ENCODE measurements around the gene PRR15.

The PRR15 gene

DNA sequence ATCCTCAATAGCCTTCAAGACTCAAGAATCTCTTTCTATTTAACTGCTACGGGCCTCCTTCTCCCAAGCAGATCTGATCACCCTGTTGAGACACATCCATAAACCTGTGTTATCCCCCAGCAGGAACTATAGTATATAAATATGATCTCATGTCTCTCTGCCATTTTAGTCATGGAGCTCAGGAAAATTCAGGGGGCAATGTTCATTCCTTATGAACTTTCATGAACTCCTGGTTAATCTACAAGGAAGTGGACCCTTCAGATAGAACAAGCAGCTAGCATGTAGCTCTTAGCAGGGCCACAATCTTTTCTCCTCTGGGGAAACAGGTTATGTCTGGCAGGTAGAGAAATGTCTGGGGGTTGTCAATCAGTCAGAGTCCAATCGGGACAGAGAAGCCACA lies 8.9 kb downstream of the PRR15 start:
- no peak for DNase-seq

DNA sequence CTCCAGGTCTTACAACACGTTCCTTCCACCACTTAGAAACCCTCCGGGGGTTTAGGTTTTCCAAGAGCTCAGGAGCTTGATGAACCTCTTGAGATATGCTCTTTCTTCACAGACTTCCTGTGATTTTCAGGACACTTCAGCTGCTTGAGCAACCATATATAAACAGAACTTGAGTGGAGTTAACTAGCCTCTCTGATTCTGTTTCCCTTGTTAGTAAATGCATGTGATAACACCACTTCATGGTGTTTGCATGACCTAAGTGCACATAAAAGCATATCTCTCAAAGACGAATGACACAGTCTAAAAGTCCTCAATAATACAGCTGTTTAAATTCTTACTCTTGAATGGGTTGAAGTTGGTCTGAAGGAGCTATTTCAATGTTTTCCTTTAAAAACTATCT lies 9.9 kb downstream of the PRR15 start:
- DNase-seq = no peak

DNA sequence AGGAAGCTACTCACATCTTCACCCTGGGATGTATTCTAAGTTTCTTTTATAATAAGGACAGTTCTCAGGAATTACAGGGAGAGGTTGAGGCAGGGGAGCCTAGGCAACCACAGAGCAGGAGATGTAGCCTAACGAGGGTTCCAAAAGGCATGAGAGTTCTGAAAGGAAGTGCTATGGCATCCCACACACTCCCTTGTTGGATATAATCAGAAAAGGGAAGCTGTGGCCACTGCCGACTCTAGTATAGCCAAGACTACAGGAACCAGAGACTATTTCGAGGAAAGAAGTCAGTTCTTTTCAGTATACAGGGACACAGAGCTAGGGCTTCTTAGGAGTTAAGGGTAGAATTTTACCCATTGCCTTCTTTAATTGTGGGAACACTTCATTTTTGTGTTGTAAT lies 11.0 kb downstream of the PRR15 start:
- no peak for DNase-seq

DNA sequence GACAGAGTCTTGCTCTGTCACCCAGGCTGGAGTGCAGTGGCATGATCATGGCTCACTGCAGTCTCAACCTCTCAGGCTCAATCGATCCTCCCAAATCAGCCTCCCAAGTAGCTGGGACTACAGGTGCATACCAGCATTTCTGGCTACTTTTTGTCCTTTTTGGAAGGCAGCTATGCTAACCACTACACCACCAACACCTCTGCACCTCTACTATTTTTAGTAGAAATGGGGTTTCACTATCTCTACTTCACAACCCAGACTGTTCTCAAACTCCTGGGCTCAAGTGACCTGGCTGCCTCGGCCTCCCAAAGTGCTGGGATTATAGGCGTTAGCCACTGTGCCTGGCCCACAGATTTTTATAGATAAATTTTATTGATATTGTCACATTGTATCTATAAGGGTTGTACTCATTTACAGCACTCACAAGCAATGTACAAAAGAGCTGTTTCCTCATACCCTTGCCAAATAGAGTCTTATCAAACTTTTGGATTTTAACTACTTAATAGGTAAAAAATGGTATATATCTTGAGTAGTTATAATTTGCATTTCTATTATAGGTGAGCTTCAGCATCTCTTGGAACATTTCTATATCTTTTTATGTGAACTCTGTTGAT lies 23.7 kb downstream of the PRR15 start:
- no peak for DNase-seq

DNA sequence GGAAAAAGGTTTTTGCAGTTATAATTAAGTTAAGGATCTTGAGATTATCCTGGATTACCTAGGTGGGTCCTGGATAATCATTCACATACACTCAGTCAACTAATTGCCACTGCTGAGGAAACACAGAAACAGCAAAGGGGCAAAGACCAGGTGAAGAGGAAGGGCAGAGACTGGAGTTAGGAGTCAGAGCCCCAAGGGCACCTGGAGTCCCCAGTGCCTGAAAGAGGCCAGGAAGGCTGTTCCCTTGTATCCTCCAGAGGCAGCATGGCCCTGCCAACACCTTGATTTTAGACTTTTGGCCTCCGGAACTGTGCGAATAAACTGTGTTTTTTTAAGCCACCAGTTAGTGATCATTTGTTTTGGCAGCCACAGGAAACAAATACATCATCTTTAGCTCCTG lies 24.6 kb downstream of the PRR15 start:
- no peak for DNase-seq

DNA sequence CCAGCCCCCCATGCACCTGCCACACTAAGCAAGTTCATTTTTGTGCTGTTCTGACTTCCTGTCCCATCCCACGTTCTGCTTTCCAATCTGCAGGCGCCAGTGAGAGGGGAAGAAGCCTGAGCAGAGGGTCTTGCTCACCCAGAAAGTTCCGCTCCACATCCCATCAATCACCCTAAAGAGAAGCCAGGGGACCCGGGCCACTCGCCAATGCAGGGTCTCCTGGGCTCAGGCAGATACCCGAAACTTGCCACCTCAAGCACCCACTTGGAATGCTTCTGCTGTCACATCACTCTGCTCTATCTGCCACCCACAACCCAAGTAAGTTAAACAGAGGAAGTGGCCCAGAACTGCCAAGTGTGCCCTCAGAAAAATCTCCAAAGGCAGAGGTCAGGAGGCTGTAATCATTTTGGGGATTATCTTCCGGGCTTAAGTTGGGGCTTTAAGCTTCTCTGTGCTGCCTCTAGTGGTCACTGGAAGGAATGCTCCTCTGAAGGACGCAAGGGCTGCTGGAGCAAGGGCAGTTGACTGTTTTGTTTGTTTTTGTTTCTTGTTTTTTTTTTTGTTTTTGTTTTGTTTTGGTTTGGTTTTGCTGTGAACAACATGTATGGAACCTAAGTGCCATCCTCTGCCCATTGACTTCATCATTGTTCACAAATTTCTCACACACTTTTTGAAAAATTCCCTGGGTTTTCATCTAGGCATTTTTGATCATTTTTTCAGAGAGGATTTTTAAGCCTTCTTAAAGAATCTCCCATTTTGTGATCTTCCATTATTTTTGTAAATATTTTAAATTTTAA lies 25.5 kb downstream of the PRR15 start:
- DNase-seq = peak; percentile 13

DNA sequence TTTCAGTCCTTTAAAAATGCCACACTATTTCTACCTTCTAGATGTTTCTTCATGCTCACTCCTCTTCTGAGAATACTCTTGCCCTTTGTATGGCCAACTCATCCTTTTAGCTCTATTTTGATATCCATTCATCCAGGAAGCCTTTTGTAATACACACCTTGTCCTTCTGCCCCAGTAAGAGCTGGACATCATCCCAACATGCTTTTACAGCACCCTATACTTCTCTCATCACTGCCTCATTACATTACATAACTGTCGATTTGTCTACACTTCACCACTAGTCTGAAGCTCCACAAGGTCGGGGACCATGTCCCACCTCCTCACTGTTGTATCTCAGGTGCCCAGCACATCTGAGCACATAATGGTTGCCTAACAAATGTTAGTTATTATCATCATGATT lies 29.2 kb downstream of the PRR15 start:
- no peak for DNase-seq

DNA sequence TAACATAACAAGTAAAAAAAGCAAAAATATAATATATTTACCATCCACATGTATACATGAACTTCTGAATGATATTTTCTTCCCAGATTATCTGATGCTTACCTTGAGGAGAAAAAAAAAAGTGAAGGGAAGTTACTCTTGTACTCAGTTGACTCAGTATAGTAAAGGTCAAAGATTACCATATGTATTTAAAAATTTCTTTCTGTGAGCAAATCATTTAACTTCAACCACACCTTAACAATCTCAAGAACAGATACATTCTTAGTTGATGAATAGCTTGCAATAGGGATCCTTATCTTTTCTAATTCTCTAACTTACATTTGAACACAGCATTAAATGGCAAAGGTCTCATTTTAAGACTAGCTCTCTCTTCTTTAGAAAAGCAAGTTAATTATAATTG lies 29.8 kb downstream of the PRR15 start:
- no peak for DNase-seq

DNA sequence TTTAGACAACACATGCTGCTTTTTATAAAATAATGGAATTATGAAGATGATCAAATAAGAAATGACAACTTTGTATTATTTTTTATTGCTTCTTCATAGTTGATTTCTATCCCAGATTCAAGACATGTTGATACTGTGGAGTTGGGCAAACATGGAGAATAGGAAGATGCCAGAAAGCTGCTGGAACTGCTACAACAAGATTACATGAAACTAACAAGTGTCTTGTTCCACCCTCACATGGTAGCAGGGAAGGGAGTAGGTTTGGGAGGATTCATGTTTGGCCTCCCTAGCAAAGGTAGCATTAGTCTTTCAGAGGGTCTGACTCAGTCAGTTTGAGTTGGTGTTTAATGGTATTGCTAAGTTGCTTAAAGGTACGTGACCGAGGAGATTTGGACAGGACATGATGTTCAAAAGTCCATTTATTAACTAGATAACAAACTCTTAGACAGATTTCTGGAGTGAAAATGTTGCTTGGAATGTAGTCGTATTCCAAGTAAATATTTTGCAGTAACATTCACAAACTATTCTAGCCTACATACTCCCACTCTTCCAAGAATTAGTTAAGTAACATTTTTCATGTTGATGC lies 33.1 kb downstream of the PRR15 start:
- DNase-seq = no peak

DNA sequence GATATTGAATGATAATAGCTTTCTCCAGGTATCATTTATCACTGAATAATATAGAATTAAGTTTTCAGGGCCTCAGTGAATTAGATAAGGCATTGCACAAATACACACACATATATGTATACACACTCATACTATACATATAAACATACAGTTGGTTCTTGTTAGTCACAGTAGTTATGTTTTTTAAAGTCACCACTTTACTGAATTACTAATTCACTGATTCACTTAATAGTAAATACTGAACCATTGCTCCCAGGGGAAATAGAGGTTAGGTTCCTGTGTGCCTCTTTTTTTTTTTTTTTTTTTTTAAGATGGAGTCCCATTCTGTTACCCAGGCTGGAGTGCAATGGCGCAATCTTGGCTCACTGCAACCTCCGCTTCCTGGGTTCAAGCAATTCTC lies 33.6 kb downstream of the PRR15 start:
- no peak for DNase-seq

DNA sequence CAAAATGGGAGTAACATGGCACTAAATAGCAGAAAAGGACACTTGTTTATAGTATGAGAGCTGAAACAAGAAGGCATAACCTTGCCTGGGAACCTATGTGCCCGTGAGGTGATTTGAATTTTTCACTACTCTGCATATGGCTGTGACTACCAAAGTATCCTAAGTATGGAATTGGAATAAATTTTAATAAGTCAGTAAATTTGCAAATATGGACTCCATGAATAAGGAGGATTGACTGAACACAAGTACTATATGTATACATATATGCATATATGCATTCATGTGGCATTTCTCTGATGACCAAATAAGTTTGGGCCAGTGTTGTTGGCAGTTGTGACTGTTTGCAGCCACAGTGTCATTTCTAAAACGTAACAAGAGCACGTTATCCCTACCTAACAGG lies 34.5 kb downstream of the PRR15 start:
- no peak for DNase-seq

DNA sequence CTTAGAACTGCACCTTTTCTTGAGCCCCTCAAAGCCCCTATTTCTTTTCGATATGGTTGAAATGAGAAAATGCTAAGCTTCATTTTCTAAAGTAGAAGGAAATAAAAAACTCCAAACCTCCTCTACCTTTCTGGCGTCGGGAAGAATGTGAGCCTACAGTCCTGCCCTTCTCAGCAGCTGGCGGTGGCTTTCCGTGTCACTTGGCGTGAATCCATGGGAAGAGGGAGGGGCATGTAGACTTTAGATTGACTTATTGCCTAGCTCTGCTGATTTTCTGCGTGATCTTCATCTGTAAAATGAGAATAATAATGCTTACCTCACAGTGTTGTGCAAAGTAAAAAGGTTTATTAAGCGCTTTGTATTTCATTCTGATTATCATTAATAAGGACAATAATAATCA lies 35.0 kb downstream of the PRR15 start:
- DNase-seq = no peak

DNA sequence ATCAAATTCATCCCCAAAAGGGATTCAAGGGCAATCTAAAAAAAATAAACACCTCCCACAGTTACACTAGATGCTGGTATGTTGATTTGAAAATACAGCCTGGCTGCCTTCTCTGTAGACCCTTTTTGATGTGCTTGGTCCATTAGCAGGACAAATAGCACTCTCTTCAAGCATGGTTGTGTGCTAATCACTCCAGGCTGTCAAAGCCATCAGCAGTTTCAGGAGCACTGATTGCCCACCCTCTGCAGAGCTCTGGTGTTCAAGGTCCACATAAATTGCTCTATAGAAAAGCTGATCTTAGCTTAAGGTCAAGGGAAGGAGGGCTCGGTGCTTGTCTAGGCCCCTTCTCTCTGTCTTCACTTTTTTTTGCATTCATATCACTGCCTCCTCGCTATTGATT lies 35.4 kb downstream of the PRR15 start:
- DNase-seq = no peak

DNA sequence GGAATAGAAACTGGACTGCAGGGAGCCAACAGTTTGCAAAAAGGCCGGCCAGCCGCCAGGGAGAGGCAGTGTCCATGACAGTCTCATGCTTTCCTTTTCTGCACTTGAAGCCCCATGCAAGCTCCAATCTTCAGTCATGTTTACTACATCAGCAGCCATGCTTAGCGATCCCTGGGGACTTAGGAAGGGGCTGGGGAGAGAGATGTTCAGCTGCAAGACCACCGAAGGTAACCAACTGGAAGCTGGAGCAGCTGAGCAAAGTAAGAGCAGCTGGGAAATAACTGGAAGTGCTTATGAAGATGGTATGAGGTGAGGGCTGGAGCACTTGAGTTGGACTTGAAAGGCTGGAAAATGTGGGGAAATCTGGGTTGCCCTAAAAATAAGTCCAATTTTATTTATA lies 37.0 kb downstream of the PRR15 start:
- no peak for DNase-seq

DNA sequence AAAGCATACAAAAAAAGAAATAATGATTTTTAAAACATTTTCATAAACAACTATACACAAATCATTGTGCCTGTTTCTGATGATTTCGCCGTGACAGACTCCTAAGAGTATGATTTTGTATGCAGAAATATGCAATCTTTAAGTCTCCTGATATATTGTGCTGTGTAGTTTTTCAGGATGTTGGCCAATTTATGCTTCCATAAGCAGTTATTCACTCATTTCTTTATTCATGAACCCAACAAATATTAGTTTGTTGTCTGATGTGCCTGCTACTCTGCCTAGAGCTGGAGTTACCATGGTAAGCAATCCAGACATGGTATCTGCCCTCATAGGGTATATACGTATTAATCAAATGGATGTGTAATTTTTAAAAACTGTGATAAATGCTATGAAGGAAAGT lies 40.4 kb downstream of the PRR15 start:
- DNase-seq = no peak

DNA sequence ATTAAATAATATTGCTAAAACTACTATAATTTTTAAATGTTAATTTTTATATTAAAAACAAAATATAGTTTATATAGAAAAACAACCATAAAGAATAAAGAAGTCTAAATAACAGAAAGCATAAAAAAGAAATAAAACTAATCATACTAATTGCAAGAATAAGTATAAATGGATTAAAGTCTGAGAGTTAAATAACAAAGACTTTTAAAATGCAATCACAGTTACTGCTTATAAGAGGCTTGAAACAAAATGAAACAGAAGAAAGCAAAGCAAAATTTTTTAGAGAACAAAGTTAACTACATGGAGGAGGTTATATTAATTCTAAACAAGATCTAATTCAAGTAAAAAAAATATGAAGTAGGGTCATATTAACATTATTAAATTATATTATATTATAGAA lies 41.1 kb downstream of the PRR15 start:
- no peak for DNase-seq

DNA sequence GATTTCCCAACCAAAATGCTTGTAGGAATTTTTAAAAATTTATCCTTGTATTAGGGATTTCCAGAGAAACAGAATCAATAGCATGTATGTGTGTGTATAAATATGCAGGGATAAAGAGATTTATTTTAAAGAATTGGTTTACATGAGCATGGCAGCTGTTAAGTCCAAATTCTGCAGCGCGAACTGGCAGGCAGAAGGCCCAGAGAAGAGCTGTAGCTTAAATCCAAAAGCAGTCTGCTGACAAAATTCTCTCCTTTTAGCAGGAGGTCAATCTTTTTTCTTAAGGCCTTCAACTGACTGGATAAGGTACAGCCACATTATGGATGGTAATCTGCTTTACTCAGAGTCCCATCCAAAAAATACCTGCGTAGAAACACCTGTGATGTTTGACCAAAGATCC lies 42.0 kb downstream of the PRR15 start:
- DNase-seq = no peak

DNA sequence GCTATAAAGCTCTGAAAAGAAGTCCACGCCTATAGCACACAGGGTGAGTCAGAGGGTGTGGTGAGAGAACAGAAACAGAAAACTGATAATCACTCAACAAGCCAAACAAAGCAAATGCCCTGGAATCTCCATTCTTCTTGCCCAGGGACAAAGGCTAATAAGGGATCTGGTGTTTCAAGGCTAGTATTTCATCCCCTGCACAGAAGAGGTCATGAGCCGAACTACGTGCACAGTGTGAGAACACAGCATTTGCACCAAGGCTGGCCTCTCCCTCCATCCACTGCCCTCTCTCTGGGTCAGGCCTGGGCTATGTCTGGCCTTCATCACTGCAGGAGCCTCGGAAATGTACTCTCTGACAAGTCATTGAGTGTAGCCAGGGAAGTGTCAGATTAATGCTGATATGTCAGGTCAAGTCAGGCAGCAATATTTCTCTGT lies 42.7 kb downstream of the PRR15 start:
- DNase-seq = no peak

DNA sequence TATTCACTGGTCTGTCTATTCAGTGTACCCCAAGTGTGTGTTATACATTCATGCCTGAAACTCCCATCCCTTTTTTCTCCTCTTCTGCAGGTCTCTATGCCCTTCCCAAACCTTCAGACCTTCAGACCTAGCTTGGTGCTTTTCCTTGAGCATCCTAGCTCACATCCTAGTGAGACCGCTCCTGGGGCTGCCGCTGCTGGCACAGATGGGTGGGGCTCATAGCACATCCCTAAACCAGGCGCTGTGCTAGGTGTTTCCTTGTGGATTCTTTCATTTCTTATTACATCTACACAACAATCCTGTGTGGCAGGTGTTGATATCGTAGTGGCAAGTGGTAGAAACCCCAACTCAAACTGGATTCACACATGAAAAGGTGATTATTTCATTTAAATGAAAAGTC lies 43.2 kb downstream of the PRR15 start:
- no peak for DNase-seq

DNA sequence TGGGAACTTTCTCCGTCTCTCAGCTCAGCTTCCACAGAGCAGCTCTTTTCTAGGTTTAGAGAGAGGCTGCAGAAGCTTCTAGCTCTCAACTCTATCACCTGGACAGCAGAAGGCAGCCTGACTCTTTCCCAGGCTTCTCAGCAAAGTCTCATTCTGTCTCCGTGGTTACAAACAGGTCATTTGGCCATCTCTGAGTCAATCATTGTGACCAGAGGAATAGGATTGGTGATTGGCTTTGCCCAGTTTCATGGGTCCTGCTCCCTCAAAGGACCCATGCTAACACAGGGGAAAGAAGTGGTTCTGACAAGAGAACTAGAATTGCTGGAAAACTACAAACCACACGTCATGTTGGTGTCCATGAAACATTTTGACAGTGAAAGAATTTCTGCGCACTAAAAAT lies 43.6 kb downstream of the PRR15 start:
- DNase-seq = no peak

DNA sequence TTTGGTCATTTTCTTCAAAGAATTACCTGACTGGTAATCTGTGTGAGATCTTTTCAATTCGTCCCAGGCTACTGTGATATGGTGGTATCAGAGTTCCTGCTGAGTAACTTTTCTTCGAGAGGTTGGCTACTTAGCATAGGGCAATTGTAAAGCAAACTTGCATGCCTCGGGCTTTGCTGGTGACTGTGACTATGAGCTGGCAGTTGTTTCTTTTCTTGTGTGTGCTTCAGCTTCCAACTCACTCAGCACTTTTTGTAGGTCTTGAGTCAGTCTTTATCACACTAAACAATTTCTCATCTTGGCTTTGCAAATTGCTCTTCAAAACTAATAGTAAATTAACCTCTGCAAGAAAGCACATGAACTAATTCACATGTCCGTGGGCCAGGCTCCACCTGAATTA lies 44.3 kb downstream of the PRR15 start:
- no peak for DNase-seq

DNA sequence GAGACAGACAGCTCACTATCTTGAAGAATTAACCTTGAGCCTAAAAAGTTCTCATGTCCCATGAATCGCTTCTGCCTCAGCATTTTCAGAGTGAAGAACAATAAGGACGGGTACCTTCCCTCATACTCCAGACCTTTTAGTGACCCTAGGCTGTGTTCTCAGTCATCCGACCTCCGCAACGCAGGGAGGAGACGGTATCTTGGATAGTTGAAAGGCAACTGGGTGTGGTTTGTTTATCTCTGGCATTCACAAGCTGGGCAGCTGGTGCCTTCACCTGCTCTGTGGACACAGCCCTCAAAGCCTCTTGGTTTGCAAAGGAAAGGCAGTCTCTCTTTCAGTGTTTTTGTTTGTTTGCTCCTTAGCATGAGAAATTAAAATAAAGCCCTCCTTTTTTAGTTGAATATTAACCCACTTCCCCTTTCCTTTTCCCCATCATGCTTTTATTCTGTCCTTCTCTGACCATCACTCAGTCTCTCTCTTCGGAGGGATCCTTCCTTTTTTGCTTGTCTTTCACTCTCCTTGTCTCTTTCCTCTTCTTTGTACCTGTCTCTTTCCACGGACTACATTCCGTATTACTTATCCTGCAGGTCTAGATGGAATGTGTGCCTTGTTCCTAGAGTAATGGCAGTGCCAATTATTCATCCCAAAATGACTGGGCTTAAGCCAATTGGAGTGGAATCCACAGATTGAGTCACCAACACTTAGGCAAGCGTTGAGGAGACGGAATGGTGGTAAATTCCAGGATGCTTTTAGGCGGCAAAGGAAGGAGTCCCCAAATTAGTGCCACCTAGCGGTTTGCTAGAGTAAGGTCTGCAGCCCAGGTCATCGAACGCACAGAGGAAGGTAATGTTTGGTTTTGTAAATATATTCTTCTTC lies 45.8 kb downstream of the PRR15 start:
- DNase-seq = no peak

DNA sequence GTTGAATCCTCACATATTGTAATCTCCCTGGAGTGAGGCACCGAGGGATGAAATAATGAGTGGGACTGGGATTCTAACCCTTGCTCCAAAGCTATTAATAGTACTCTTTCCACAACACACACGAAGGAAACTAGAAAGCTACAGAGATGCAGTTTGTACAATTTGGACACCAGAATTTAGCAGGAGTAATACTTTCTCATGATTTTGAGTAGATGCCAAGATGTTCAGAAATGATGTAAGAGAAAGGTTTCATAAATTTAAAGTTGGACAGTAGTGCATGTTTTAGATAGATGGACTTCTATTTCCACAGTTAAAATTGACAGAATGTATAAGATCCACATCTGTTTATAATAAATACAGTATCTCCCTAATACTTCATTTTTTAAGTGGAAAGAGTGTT lies 46.5 kb downstream of the PRR15 start:
- DNase-seq = no peak

Data from activated naive CD4-positive, alpha-beta T cell treated with anti-CD3 and anti-CD28 coated beads, Interleukin-2, amount 50 U/mL, for 16 hours (primary cell).